ENCODE measurements around the gene VSIG10.

Gene VSIG10

DNA sequence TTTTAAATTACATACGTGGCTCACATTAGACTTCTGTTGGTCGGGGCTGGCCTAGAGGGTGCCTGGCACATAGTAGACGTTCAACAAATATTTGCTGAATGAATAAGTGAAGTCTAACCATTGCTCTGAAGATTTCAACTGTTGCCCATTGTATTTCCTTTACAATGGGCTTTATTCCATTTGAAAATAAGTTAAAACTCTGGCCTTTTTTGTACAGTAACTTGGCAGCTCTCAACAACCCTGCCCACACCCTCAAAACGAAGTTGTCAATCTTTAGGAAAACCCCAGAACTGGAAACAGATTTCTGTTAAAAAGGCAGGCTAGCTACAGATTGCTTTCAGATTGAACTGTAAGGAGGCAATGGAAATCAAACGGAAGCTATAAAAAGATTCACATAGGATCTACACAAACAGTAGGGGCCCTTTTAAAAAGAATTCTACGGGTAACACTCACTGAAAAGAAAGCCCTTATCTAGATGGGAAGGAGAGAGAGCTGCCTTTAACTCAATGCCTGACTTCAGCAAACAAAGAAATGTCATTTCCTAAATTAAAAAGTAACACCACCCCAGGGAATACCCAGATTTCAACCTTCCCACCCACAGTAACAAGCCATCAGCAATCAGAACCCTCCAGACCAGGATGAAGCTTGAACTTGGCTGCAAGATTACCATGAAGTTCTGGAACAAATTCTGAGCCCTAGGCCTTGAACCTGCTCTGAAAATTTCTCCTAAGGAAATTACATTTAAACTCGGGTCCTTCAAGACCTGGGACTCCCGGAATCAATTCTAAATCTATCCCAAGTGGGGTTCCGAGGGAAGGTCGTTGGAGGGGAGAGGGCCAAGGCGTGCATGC, 44.2 kb downstream of the VSIG10 start:
- FAIRE-seq = no peak

DNA sequence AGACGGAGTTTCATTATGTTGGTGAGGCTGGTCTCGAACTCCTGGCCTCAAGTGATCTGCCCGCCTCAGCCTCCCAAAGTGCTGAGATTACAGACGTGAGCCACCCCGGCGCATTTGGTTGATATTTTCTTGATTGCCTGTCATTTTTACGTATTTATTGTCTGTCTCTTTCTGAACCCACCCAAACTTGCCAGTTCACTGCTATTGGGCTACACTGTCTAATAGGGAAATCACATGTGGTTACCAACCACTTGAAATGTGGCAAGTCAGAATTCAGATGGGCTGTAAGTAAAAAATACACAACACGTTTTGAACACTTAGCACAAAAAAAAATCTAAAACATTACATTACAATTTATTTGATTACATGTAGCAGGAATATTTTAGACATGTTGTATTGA, 44.9 kb downstream of the VSIG10 start:
- no peak for FAIRE-seq

- FAIRE-seq = no peak
Measured at GRCh38 chr12:118058227-118058626, 45.6 kb downstream of the VSIG10 start.

GRCh38 chr12:118055865-118056773, 47.7 kb downstream of the VSIG10 start:
- FAIRE-seq = no peak

- FAIRE-seq = no peak
Measured at GRCh38 chr12:118055144-118055557, 48.7 kb downstream of the VSIG10 start.

DNA sequence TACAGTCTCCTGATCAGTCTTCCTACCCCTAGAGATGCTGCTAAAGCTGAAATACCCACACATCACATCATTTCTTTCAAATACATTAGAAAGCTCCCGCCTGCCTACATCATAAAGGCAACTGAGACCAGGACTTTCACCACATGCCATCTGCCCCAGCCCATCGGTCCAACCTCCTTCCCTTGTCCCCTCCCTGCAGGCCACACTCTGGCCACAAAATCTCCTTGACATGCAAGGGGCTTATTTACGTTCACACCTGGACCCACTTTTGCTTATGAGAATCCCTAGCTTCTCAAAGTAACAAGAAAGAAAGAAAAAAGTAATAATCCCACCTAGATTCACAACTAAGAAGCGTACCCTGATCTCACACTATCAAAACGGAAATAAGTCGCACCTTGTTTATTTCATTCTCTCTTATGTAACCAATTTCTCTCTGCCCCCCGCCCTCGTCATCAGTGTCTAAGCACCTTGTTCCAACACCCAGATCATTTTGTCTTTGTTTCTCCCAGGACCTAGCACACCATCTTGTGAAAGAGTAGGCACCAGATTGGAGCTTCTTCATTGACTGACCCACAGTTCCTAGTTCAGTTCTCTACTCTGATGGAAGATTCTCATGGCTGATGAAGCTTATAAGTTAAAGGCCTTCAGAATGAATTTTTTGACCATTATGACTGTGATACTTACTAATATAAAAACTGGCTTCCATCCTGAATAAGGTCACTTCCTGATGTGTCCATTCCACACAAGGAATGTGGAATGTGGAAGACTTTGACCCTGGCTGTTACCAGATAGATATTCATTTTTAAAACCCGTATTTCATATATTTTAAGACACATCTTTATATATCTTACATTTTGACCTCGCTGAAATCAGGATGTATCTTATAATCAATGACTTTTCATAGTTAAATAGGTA, 50.5 kb downstream of the VSIG10 start:
- no peak for FAIRE-seq

DNA sequence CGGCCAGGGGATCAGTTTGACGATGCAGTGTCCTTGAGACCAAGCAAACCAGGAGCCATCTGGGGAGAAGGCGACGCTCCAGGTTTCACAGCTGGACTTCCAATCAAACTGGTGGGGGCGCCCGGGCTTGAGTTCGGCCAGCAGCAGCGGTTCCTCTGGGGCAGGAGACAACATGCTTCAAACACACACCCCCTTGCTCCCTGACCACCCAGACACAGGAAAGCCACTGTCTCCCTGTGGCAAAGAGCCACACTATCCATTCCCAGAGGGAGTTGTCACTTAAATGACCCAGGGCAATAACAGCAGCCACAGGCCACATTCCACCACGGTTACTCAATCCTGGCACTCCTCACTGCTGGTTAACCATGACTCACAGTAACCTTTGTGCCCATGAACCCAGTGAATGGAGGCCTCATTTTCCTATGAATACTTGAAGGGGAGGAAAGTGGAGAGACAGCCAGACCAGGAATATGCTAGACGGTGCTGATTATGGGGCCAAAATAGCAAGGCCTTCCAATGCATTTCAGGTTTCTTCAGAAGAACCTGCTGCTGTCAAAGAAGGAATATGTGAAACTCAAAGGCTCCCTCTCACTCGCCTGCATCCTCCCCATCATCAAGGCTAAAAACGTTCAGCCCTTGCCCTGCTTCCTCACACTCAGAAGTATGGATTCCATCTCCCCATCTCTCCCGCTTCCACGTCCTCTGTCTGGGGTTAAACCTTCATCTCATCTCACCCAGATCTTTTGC, 51.3 kb downstream of the VSIG10 start:
- no peak for FAIRE-seq

GRCh38 chr12:118050972-118051910, 52.6 kb downstream of the VSIG10 start:
- no peak for FAIRE-seq

- FAIRE-seq = no peak
Measured at GRCh38 chr12:118046430-118046829, 57.4 kb downstream of the VSIG10 start.

- no peak for FAIRE-seq
Measured at GRCh38 chr12:118044577-118044976, 59.2 kb downstream of the VSIG10 start.

GRCh38 chr12:118044075-118044474, 59.7 kb downstream of the VSIG10 start:
- no peak for FAIRE-seq

DNA sequence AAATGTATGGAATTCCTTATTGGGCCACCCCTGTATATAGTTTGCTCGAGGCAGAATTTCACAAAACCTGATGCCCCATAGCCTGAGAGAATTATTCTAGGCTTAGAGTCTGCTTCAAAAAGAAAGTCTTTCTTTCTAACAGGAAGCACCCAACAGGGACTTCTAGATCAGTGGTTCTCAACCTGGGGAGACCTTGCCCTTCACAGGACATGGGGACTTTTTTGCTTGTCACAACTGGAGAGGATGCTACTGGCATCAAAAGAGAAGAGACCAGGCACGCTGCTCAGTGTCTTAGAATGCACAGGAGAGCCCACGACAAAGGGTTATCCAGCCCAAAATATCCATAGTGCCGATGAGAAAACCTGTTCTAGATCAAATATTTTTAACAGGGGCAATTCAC, 61.7 kb downstream of the VSIG10 start:
- no peak for FAIRE-seq

- no peak for FAIRE-seq
Measured at GRCh38 chr12:118038137-118038536, 65.7 kb downstream of the VSIG10 start.

DNA sequence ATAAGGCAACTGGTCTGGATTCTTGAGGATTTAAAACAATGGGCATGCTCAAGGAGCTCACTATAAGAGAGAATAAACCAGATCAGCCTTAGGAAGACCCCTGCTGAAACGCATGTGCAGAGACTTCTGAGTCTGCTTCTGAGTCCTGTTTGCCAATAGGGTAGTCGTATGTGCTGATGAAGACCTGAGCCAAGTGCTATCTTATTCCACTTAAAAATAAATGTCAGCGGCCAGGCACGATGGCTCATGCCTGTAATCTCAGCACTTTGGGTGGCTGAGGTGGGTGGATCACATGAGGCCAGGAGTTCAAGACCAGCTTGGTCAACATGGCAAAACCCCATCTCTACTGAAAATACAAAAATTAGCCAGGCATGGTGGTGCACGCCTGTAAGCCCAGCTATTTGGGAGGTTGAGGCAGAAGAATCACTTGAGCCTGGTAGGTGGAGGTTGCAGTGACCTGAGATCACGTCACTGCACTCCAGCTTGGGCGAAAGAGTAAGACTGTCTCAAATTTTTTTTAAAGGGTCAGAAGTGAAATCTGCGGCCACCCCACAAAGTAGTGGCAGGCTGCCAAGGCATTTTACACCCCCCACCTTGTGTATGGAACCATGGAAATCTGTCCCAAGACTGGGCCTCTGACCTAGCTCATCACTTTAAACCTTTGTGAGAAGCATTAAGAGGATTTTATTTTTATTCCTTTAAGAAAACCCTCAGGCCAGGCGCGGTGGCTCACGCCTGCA, 67.0 kb downstream of the VSIG10 start:
- FAIRE-seq = no peak

DNA sequence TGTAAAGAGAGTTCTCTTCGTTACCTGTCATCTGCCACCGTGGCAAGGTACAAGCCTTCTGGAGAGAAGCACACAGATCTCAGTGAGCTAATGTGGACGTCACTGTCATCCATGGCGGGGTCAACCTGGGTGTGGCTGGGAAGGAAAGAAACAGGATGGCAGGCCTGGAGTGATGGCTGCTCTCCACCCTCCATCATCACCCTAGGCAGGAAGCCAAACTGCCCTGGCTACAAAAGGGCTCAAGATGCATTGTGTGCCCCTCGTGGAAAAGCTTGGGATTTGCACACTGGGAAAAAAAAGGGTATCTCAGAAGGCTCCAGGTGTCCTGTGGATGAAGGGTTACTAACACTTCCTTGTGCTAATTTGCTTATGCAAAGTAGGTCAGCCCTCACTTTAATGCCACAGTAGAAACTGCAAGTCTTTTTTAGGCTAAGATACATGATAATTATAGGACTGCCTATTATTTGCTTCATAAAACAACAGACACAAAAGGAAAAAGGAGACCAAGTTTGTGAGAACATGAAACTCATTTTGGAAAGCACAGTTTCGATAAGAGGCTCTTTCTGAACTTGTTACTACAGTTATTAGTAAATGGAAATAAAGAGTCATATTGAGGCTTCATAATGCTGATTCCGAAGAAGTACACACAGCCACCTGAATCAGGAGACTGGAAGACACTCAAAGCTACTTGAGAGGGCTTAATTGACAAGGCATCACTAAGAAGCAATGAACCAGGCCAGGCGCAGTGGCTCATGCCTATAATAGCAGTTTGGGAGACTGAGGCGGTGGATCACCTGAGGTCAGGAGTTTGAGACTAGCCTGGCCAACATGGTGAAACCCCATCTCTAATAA, 68.4 kb downstream of the VSIG10 start:
- FAIRE-seq = no peak

- FAIRE-seq = no peak
Measured at GRCh38 chr12:118034429-118035189, 69.2 kb downstream of the VSIG10 start.

DNA sequence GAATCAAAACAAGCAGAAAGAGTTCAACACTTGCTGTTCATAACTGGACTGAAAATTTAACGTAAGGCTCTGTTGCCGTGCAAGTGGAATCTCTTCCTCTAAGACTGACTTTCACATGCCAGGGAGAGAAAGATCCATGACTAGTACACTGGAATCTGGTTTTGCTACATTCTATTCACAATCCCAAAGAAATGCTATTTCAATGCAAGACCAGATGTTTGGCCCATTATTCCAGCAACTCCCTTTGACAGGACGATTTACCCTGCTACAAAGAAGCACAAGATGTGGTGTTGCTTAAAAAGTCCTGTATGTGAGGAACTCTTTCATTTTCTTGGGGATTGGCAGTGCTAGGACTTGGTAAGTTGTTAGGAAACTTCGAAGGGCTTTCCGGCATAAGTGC, 69.9 kb downstream of the VSIG10 start:
- no peak for FAIRE-seq

DNA sequence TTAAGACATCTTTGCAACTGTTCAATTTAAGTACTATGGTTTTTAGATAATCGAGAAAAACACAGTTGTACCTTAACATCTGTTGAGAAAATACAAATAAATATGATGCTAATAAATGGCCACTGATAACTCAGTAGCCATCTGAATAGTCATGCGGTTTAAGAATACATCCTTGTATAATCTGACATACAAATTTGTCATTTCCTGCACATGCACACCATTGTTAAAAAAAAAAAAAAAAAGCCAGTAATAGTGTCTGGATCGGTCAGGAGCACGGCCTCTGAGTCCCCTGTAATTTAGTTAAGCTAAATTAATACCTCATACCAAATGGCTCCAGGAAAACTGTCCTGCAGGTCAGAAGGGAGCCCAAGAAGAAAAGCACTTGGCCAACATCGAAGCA, 70.5 kb downstream of the VSIG10 start:
- no peak for FAIRE-seq

All from endometrium (tissue), 2 donors.